OCI-LY7 (cell line): Measurements from ENCODE around the gene PTGER4. TPM values are rescaled to one million over a fixed set of nuclear protein-coding genes. Genes with fewer than 3 reads are reported as not detected.

Experiments
- BruUV-seq: library from RNA; stranded (reverse); fragments of 400-500 nt; replicated peaks from 2 replicates; lab custom pipeline; 2021; lab: Mats Ljungman, UMichigan
- CTCF ChIA-PET: fragments of 300-600 bp; sonication (Branson Sonifier 250); formaldehyde crosslinking; loops from one replicate; lab custom pipeline; 2022; ENCODE audit warnings: antibody characterized with exemption; ENCODE audit not compliant: unreplicated experiment; lab: Charles Lee
- POLR2A ChIA-PET: fragments of 300-600 bp; sonication (Branson Sonifier 250); formaldehyde crosslinking; loops from one replicate; lab custom pipeline; 2022; ENCODE audit warnings: antibody characterized with exemption; lab: Charles Lee
- DNase-seq: peaks from one replicate; pipeline ENCODE4 v3.0.0-alpha.2; 2015; ENCODE audit warnings: low spot score
- H2AFZ ChIP-seq: fragments of 200-600 bp; sonication (generic), shearing (Covaris generic); 2 replicates; pipeline ENCODE4 v1.6.1; 2014; ENCODE audit warnings: mild to moderate bottlenecking, antibody characterized with exemption, low read length, moderate library complexity
- H3K27ac ChIP-seq: fragments of 200-600 bp; sonication (generic); 2 replicates; pipeline ENCODE4 v1.5.1; 2014; ENCODE audit warnings: mixed run types, low read depth, mild to moderate bottlenecking, moderate library complexity, low read length, inconsistent platforms; ENCODE audit not compliant: poor library complexity, severe bottlenecking
- H3K36me3 ChIP-seq: fragments of 200-600 bp; sonication (generic); 2 replicates; pipeline ENCODE4 v1.6.1; 2014; ENCODE audit warnings: mild to moderate bottlenecking, antibody characterized with exemption, low read length, moderate library complexity, mixed read lengths; ENCODE audit not compliant: insufficient read depth
- H3K4me1 ChIP-seq: fragments of 200-600 bp; sonication (generic); 2 replicates; pipeline ENCODE4 v1.5.1; 2014; ENCODE audit warnings: mild to moderate bottlenecking, low read length; ENCODE audit not compliant: insufficient read depth, poor library complexity, severe bottlenecking
- H3K4me2 ChIP-seq: fragments of 200-600 bp; sonication (generic); 2 replicates; pipeline ENCODE4 v1.6.1; 2014; ENCODE audit warnings: mild to moderate bottlenecking, low read length
- H3K4me3 ChIP-seq: fragments of 200-600 bp; sonication (generic); 2 replicates; pipeline ENCODE4 v1.5.1; 2014; ENCODE audit warnings: mild to moderate bottlenecking, low read depth, low read length; ENCODE audit not compliant: poor library complexity, severe bottlenecking
- H3K79me2 ChIP-seq: fragments of 200-600 bp; sonication (generic); 2 replicates; pipeline ENCODE4 v1.6.1; 2016; ENCODE audit warnings: low read depth, mild to moderate bottlenecking, low read length, moderate library complexity, mixed read lengths; ENCODE audit not compliant: insufficient read depth
- H3K9me2 ChIP-seq: fragments of 200-600 bp; sonication (generic); 2 replicates; pipeline ENCODE4 v1.6.1; 2016; ENCODE audit warnings: mild to moderate bottlenecking, low read length, mixed read lengths; ENCODE audit not compliant: insufficient read depth
- H3K9me3 ChIP-seq: fragments of 200-600 bp; sonication (generic); 2 replicates; pipeline ENCODE4 v1.6.1; 2014; ENCODE audit warnings: mild to moderate bottlenecking, mixed run types, low read length, mixed read lengths
- H4K20me1 ChIP-seq: fragments of 200-600 bp; sonication (generic); 2 replicates; pipeline ENCODE4 v1.6.1; 2014; ENCODE audit warnings: mild to moderate bottlenecking, antibody characterized with exemption, low read length, moderate library complexity, mixed read lengths; ENCODE audit not compliant: insufficient read depth
- EZH2phosphoT487 ChIP-seq: fragments of 200-600 bp; sonication (generic); IDR thresholded peaks from 2 replicates; pipeline ENCODE4 v1.6.1; 2018; ENCODE audit warnings: low read depth, borderline replicate concordance, mild to moderate bottlenecking, mixed run types, antibody characterized with exemption, low read length, moderate library complexity, mixed read lengths
- intact Hi-C: fragments of 100-400 bp; cut with micrococcal nuclease; formaldehyde crosslinking; loops from one replicate; pipeline ENCODE4 v1.10.0; 2022; ENCODE audit not compliant: unreplicated experiment
- total RNA-seq, 2 experiments: library from RNA; depleted of rRNA in 1 of 2; stranded (reverse); fragments of >200 nt in 1 of 2; shearing (Covaris generic) in 1 of 2; gene quantifications; 2 replicates each; pipeline ENCODE4 v1.2.3, GENCODE V29; 2014 to 2022
- TF ChIP-seq, protein P1 (sequence below): fragments of 200-600 bp; sonication (generic); conservative IDR thresholded peaks from 2 replicates; pipeline ENCODE4 v1.5.1; 2014; ENCODE audit warnings: mild to moderate bottlenecking, antibody characterized with exemption, low read length, moderate library complexity, mixed read lengths

PTGER4 gene
- total RNA-seq, 2 experiments from 2014 or later = 0.49 to 1.4 TPM

DNA sequence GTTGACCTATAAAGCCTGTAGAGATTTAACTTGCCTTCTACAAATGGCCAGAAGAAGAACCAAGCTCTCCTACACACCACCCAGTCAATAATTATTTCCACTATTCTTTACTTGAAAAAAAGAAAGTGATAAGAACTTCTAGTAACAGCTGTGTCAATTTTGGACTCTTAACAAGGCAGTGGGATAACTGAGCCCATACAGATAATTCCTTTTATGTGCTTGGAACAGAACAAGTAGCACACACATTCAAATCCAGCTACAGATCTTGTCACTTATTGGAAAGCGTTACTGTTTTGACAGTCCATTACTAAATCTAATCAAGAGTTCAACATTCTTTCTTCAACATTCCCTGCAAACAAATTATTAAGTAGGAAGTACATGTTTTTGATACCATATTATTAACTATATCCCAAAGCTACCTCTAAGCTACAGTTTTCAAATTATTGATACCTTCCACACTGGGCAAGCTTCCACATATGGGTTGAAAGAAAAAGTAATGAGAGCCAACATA lies 6.3 kb downstream of the PTGER4 start:
- CTCF ChIA-PET = no interaction called here
- Histone ChIP-seq H3K4me3 (no peak overlapping the region), H3K4me2 (no peak overlapping the region), H3K9me2 (no peaks in the 10 kb centered on the region), H3K4me1 (no peaks in the 10 kb centered on the region), H3K9me3 (no peaks in the 10 kb centered on the region), H3K79me2 (no peaks in the 10 kb centered on the region), H4K20me1 (no peaks in the 10 kb centered on the region), H3K36me3 (no peaks in the 10 kb centered on the region), H2AFZ (no peak overlapping the region), H3K27ac (no peak overlapping the region)
- intact Hi-C loops = loop anchor here (5.0 kb wide), 4 partner anchors 51 to 1109 kb away; no protein-coding TSS in a partner anchor
- TF ChIP-seq EZH2phosphoT487 = no peak
- TF ChIP-seq, protein P1, sequence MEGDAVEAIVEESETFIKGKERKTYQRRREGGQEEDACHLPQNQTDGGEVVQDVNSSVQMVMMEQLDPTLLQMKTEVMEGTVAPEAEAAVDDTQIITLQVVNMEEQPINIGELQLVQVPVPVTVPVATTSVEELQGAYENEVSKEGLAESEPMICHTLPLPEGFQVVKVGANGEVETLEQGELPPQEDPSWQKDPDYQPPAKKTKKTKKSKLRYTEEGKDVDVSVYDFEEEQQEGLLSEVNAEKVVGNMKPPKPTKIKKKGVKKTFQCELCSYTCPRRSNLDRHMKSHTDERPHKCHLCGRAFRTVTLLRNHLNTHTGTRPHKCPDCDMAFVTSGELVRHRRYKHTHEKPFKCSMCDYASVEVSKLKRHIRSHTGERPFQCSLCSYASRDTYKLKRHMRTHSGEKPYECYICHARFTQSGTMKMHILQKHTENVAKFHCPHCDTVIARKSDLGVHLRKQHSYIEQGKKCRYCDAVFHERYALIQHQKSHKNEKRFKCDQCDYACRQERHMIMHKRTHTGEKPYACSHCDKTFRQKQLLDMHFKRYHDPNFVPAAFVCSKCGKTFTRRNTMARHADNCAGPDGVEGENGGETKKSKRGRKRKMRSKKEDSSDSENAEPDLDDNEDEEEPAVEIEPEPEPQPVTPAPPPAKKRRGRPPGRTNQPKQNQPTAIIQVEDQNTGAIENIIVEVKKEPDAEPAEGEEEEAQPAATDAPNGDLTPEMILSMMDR = no peak
- POLR2A ChIA-PET = interaction anchor here (0.9 to 1.1 kb wide), 2 partner anchors 28 to 249 kb away, joined by 3 read pairs; no protein-coding TSS in a partner anchor
- no peak for DNase-seq
- BruUV-seq = no TSS peak

DNA sequence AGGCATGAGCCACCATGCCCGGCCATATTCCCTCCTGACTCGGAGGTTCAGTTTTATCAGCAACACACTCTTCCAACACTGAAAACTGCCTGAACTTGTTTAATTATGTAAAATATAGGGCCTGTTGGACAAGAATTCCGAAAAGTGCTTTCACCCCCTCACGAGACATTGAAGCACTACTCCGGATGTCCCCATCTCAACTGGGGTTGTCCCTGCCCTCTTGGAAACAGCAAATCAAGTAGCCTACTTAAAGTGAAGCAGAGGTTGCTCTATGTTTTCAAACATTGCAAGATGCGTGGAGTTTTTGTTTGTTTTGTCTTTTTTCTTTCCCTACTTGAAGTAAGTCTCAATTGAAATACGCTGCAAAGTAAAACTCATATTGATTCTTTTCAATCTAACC lies 7.6 kb downstream of the PTGER4 start:
- POLR2A ChIA-PET = interaction anchor here (0.8 kb wide), 1 partner anchor 312 kb away, joined by 3 read pairs; no protein-coding TSS in a partner anchor
- Histone ChIP-seq H3K79me2 (no peaks in the 10 kb centered on the region), H3K4me1 (no peaks in the 10 kb centered on the region), H3K9me2 (no peaks in the 10 kb centered on the region), H3K27ac (no peak overlapping the region), H3K36me3 (no peaks in the 10 kb centered on the region), H3K4me2 (no peak overlapping the region), H3K9me3 (no peaks in the 10 kb centered on the region), H4K20me1 (no peaks in the 10 kb centered on the region), H3K4me3 (no peak overlapping the region), H2AFZ (no peak overlapping the region)
- TF ChIP-seq, protein P1 = no peak
- TF ChIP-seq EZH2phosphoT487 = no peak
- CTCF ChIA-PET = no interaction called here
- no TSS peak for BruUV-seq
- DNase-seq = no peak
- intact Hi-C loops = loop anchor here (5.0 kb wide), 4 partner anchors 50 to 1110 kb away; no protein-coding TSS in a partner anchor

DNA sequence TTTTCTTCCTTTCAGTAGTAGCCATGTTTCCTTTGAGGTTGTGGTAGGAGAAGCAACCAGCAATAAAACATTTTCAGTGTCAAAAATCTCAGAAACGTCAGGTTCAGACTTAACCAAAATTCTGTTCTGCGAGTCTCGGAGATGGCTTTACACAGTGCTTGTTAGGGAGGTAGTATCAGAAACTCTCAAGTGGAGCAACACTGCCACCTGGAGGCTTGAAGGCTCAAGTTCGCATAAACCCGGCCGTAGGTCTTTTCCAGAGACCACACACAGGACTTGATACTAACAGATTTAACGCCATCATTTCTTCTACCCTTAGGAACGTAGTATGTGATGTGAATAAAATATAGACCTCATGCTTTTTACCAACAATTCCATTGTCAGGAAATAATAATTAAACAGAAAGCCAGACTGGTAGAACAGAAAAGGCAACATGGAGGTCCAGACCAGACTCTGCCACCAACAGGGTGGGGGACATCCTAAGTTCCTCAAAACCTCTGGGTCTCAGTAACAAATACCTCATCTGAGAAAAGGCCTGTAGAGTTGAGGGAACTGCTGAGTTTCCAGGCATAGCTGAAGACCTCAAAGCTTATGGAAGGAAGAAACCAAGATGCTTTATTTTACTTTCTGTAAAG lies 8.5 kb downstream of the PTGER4 start:
- Histone ChIP-seq H3K79me2 (no peaks in the 10 kb centered on the region), H3K4me1 (no peaks in the 10 kb centered on the region), H2AFZ (no peak overlapping the region), H3K4me2 (no peak overlapping the region), H3K9me3 (no peaks in the 10 kb centered on the region), H3K4me3 (no peak overlapping the region), H4K20me1 (no peaks in the 10 kb centered on the region), H3K27ac (no peak overlapping the region), H3K9me2 (no peaks in the 10 kb centered on the region), H3K36me3 (no peaks in the 10 kb centered on the region)
- ChIA-PET CTCF (no interaction called here), POLR2A (no interaction called here)
- TF ChIP-seq EZH2phosphoT487 = no peak
- TF ChIP-seq, protein P1 = peak; percentile 94
- intact Hi-C loops = loop anchor here (1.0 to 5.0 kb wide), 7 partner anchors 49 to 1111 kb away; no protein-coding TSS in a partner anchor
- DNase-seq = peak; percentile 84
- BruUV-seq = no TSS peak
